K562 (cell line): ENCODE data around the gene ERCC4. TPM values are rescaled to one million over a fixed set of nuclear protein-coding genes. Genes with fewer than 3 reads are reported as not detected.
A peak's percentile ranks its signal among the peaks of the same experiment; 100 is the strongest.

Source experiments
- CBFB ChIP-seq: sonication (generic); formaldehyde crosslinking; IDR thresholded peaks from 2 replicates; pipeline ENCODE4 v1.4.0; 2020; ENCODE audit warnings: mild to moderate bottlenecking, missing genetic modification reagents
- CXXC5 ChIP-seq: fragments of 250-450 bp; sonication (Bioruptor Pico); IDR thresholded peaks from 2 replicates; pipeline ENCODE4 v1.8.0; 2022; ENCODE audit warnings: inconsistent platforms, mild to moderate bottlenecking, moderate library complexity
- DPF2 ChIP-seq: fragments of 450-650 bp; IDR thresholded peaks from 2 replicates; pipeline ENCODE4 v1.6.1; 2016
- ELF1 ChIP-seq: fragments of 200-800 bp; sonication (Bioruptor generic); IDR thresholded peaks from 2 replicates; pipeline ENCODE4 v1.6.1; 2016; ENCODE audit warnings: missing genetic modification characterization, missing compliant biosample characterization
- ELK3 ChIP-seq: fragments of 450-650 bp; formaldehyde crosslinking; IDR thresholded peaks from 2 replicates; pipeline ENCODE4 v1.4.0; 2020; ENCODE audit warnings: mild to moderate bottlenecking
- EP400 ChIP-seq: fragments of 450-650 bp; IDR thresholded peaks from 2 replicates; pipeline ENCODE4 v1.6.1; 2017; ENCODE audit warnings: antibody characterized with exemption, mild to moderate bottlenecking, moderate library complexity
- GTF2B ChIP-seq: IDR thresholded peaks from 2 replicates; pipeline ENCODE4 v1.6.1; 2011; ENCODE audit not compliant: insufficient read length; ENCODE audit errors: extremely low read depth
- MEIS2 ChIP-seq: fragments of 450-650 bp; IDR thresholded peaks from 2 replicates; pipeline ENCODE4 v1.6.1; 2014; ENCODE audit warnings: mild to moderate bottlenecking; ENCODE audit not compliant: partially characterized antibody
- NEUROD1 ChIP-seq: fragments of 150-350 bp; IDR thresholded peaks from 2 replicates; pipeline ENCODE4 v1.6.1; 2014; ENCODE audit warnings: borderline replicate concordance, low read length, low read depth; ENCODE audit not compliant: partially characterized antibody
- PKNOX1 ChIP-seq: fragments of 450-650 bp; IDR thresholded peaks from 2 replicates; pipeline ENCODE4 v1.6.1; 2016
- RBM17 ChIP-seq: fragments of 200-400 bp; formaldehyde crosslinking; IDR thresholded peaks from 2 replicates; pipeline ENCODE4 v1.6.1; 2017; ENCODE audit warnings: low read depth, mild to moderate bottlenecking, low read length, borderline replicate concordance
- SMARCE1 ChIP-seq: fragments of 450-650 bp; IDR thresholded peaks from 2 replicates; pipeline ENCODE4 v1.7.1; 2016; ENCODE audit warnings: mild to moderate bottlenecking
- STAT6 ChIP-seq: sonication (generic); formaldehyde crosslinking; IDR thresholded peaks from 2 replicates; pipeline ENCODE4 v1.8.1; 2023; ENCODE audit warnings: mild to moderate bottlenecking, missing genetic modification reagents
- YBX1 ChIP-seq: fragments of 450-650 bp; IDR thresholded peaks from 2 replicates; pipeline ENCODE4 v1.7.1; 2016; ENCODE audit warnings: mild to moderate bottlenecking
- ZBTB11 ChIP-seq, 3 experiments: fragments of 200-800 bp in 1 of 3; fragments of 250-450 bp in 1 of 3; fragments of 450-650 bp in 1 of 3; sonication (Bioruptor Pico) in 1 of 3; sonication (Bioruptor generic) in 1 of 3; formaldehyde crosslinking in 1 of 3; IDR thresholded peaks; 2 replicates each; pipeline versions ENCODE4 v1.6.1 to v1.8.0; 2016 to 2022; ENCODE audit warnings: mild to moderate bottlenecking in 2 of 3, missing genetic modification characterization in 2 of 3, missing compliant biosample characterization in 1 of 3, moderate library complexity in 1 of 3
- ZNF121 ChIP-seq: sonication (generic); formaldehyde crosslinking; conservative IDR thresholded peaks from 2 replicates; pipeline ENCODE4 v1.8.0; 2022; ENCODE audit warnings: missing genetic modification reagents
- ZNF263 ChIP-seq: sonication (generic); formaldehyde crosslinking; IDR thresholded peaks from 2 replicates; pipeline ENCODE4 v1.8.0; 2022; ENCODE audit warnings: mild to moderate bottlenecking, missing genetic modification reagents, borderline replicate concordance
- ZNF780A ChIP-seq: fragments of 250-450 bp; sonication (Bioruptor Pico); IDR thresholded peaks from 2 replicates; pipeline ENCODE4 v1.5.0; 2021; ENCODE audit warnings: mild to moderate bottlenecking
- ZNF830 ChIP-seq: fragments of 250-450 bp; sonication (Bioruptor Pico); IDR thresholded peaks from 2 replicates; pipeline ENCODE4 v1.5.0; 2021; ENCODE audit warnings: mild to moderate bottlenecking
- polyA plus RNA-seq, 8 experiments: library from polyadenylated mRNA; depleted of rRNA in 4 of 8; stranded (reverse) in 5 of 8; unstranded in 3 of 8; fragments of >200 nt; fragmentation: Nextera tagmentation in 2 of 8; fragmentation: Illumina TruSeq in 1 of 8; extraction: Ambion mirVana in 2 of 8; extraction: Trizol in 1 of 8; gene quantifications; 2 replicates each; pipeline versions ENCODE4 v1.2.1 to v1.2.3, GENCODE V29; 2011 to 2014; ENCODE audit warnings: inconsistent platforms in 1 of 8, missing spikeins in 1 of 8
- total RNA-seq, 7 experiments: library from RNA; depleted of rRNA in 6 of 7; stranded (reverse); fragments of >200 nt in 6 of 7; fragmentation: Illumina TruSeq in 2 of 7; extraction: Trizol in 2 of 7; gene quantifications; 2 replicates each; pipeline versions ENCODE4 v1.2.1 to v1.2.3, GENCODE V29; 2011 to 2021; ENCODE audit warnings: low replicate concordance in 1 of 7

ERCC4 gene
- total and polyA plus RNA-seq, 9 of the 15 experiments (the other 6 are each of a cell fraction or from before 2014, with no cell fraction given): 3.7 to 10.5 (median 6.0) TPM

GRCh38 chr16:13919683-13920509 lies at the start of gene ERCC4 (continued):
- peak; percentile 76 for TF ChIP-seq PKNOX1
- peak in 1 of 3 experiments; percentile 70; a peak in 1 of 6 replicates for TF ChIP-seq ZBTB11 (CRISPR knock-in tag; IDR thresholded peaks at IDR 0.05)
- TF ChIP-seq NEUROD1: no peak
- TF ChIP-seq DPF2: no peak; the same call in 1 of the 2 replicates
- no peak for TF ChIP-seq ZNF263 (CRISPR knock-in tag)
- TF ChIP-seq RBM17: no peak
- 0 out of 2 replicates have a peak, but pooled peaks have one; percentile 64 for TF ChIP-seq EP400
- TF ChIP-seq CBFB (CRISPR knock-in tag): no peak
- no peak for TF ChIP-seq GTF2B
- no peak for TF ChIP-seq STAT6 (CRISPR knock-in tag)
- no peak for TF ChIP-seq ZNF780A (CRISPR knock-in tag)
- TF ChIP-seq YBX1: no peak
- TF ChIP-seq ELF1 (tag): peak; percentile 70
- TF ChIP-seq ZNF830 (CRISPR knock-in tag): no peak
- no peak for TF ChIP-seq SMARCE1
- TF ChIP-seq ELK3 (CRISPR knock-in tag): no peak
- no peak for TF ChIP-seq ZNF121 (CRISPR knock-in tag)
- TF ChIP-seq CXXC5: 0 out of 2 replicates have a peak, but pooled peaks have one; percentile 20
- no peak for TF ChIP-seq MEIS2
